Loucy (cell line): ENCODE measurements around the gene EPHB1.

Source experiments
- H2AFZ ChIP-seq: fragments of 200-600 bp; sonication (generic); 2 replicates; pipeline ENCODE4 v1.6.0; 2016; ENCODE audit warnings: antibody characterized with exemption, mild to moderate bottlenecking, low read length, moderate library complexity
- H3F3A ChIP-seq: fragments of 200-600 bp; 2 replicates; pipeline ENCODE4 v1.6.0; 2016; ENCODE audit warnings: antibody characterized with exemption, low read depth, mild to moderate bottlenecking
- H3K27me3 ChIP-seq: fragments of 200-600 bp; sonication (generic); 2 replicates; pipeline ENCODE4 v1.6.1; 2014; ENCODE audit warnings: low read length, mild to moderate bottlenecking; ENCODE audit not compliant: insufficient read depth, poor library complexity, severe bottlenecking
- H3K36me3 ChIP-seq: fragments of 200-600 bp; sonication (generic); 2 replicates; pipeline ENCODE4 v1.6.1; 2016; ENCODE audit warnings: low read length; ENCODE audit not compliant: insufficient read depth
- H3K4me1 ChIP-seq: fragments of 200-600 bp; sonication (generic); 2 replicates; pipeline ENCODE4 v1.5.1; 2014; ENCODE audit warnings: low read length, mild to moderate bottlenecking; ENCODE audit not compliant: insufficient read depth, poor library complexity, severe bottlenecking
- H3K4me2 ChIP-seq: fragments of 200-600 bp; sonication (generic); 2 replicates; pipeline ENCODE4 v1.6.0; 2014; ENCODE audit warnings: antibody characterized with exemption, low read length, low read depth, mild to moderate bottlenecking; ENCODE audit not compliant: poor library complexity, severe bottlenecking
- H3K4me3 ChIP-seq: fragments of 200-600 bp; sonication (generic); 2 replicates; pipeline ENCODE4 v1.5.1; 2014; ENCODE audit warnings: low read length, mild to moderate bottlenecking, mixed read lengths; ENCODE audit not compliant: poor library complexity, severe bottlenecking
- H3K79me2 ChIP-seq: fragments of 200-600 bp; sonication (generic); 2 replicates; pipeline ENCODE4 v1.6.1; 2014; ENCODE audit warnings: low read length; ENCODE audit not compliant: insufficient read depth
- H3K9ac ChIP-seq: fragments of 200-600 bp; sonication (generic); 2 replicates; pipeline ENCODE4 v1.6.0; 2014; ENCODE audit warnings: mild to moderate bottlenecking, low read depth, low read length, moderate library complexity; ENCODE audit not compliant: poor library complexity, severe bottlenecking
- H3K9me2 ChIP-seq: fragments of 200-600 bp; sonication (generic); replicated peaks from 2 replicates; pipeline ENCODE4 v1.6.1; 2016; ENCODE audit warnings: low read depth, low read length, mixed read lengths
- H3K9me3 ChIP-seq: fragments of 200-600 bp; sonication (generic); 2 replicates; pipeline ENCODE4 v1.6.1; 2014; ENCODE audit warnings: mild to moderate bottlenecking, antibody characterized with exemption, low read length, low read depth; ENCODE audit not compliant: insufficient read depth
- H4K20me1 ChIP-seq: fragments of 200-600 bp; sonication (generic); 2 replicates; pipeline ENCODE4 v1.6.0; 2014; ENCODE audit warnings: antibody characterized with exemption, low read length, mild to moderate bottlenecking; ENCODE audit not compliant: insufficient read depth, poor library complexity, severe bottlenecking
- CTCF ChIP-seq: fragments of 200-600 bp; sonication (generic); conservative IDR thresholded peaks from 2 replicates; pipeline ENCODE4 v1.5.1; 2014; ENCODE audit warnings: mild to moderate bottlenecking, antibody characterized with exemption, low read length
- EZH2phosphoT487 ChIP-seq: fragments of 200-600 bp; IDR thresholded peaks from 2 replicates; pipeline ENCODE4 v1.6.1; 2018; ENCODE audit warnings: antibody characterized with exemption, mild to moderate bottlenecking, moderate library complexity, borderline replicate concordance

EPHB1 gene

GRCh38 chr3:134985864-134986715, 191.0 kb downstream of the EPHB1 start:
- Histone ChIP-seq H3K4me1 (no peaks in the 10 kb centered on the region), H3K27me3 (no peaks in the 10 kb centered on the region), H3K4me2 (no peak overlapping the region), H3K9me3 (no peaks in the 10 kb centered on the region), H3K9me2 (no peaks in the 10 kb centered on the region), H2AFZ (no peak overlapping the region), H3K36me3 (no peaks in the 10 kb centered on the region), H3K79me2 (no peaks in the 10 kb centered on the region), H4K20me1 (no peaks in the 10 kb centered on the region), H3F3A (no peaks in the 10 kb centered on the region), H3K9ac (no peak overlapping the region), H3K4me3 (no peak overlapping the region)
- TF ChIP-seq EZH2phosphoT487 (no peak), CTCF (no peak)

DNA sequence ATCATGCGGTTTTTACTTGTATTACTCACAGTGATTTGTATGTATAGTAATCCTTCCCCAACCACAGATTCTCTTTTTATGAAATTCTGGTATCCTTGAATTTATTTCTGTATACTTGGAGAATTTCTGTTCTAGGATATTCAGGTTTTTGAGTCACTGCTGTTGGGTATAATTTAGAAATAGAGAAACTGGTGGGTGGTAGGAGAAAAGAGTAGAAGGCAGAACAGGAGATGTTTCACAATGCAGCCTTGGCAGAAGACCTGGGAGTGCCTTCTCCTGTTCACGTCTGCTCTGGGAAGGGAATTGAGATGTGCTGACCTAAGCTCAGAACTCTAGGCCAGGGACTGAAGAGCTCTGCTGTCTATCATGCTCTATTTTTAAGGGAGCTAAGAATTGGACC, 193.6 kb downstream of the EPHB1 start:
- H3K4me1 ChIP-seq: no peaks in the 10 kb centered on the region
- no peaks in the 10 kb centered on the region for H3F3A ChIP-seq
- no peak for TF ChIP-seq CTCF
- no peak for TF ChIP-seq EZH2phosphoT487
- no peaks in the 10 kb centered on the region for H4K20me1 ChIP-seq
- no peak overlapping the region for H3K4me2 ChIP-seq
- H3K27me3 ChIP-seq: no peaks in the 10 kb centered on the region
- H3K9ac ChIP-seq: no peak overlapping the region
- no peak overlapping the region for H2AFZ ChIP-seq
- no peaks in the 10 kb centered on the region for H3K9me2 ChIP-seq
- H3K79me2 ChIP-seq: no peaks in the 10 kb centered on the region
- no peak overlapping the region for H3K4me3 ChIP-seq
- H3K36me3 ChIP-seq: no peaks in the 10 kb centered on the region
- H3K9me3 ChIP-seq: no peaks in the 10 kb centered on the region

- Histone ChIP-seq H3K9me2 (no peaks in the 10 kb centered on the region), H2AFZ (no peak overlapping the region), H3K9me3 (no peaks in the 10 kb centered on the region), H4K20me1 (no peaks in the 10 kb centered on the region), H3K9ac (no peak overlapping the region), H3K27me3 (no peaks in the 10 kb centered on the region), H3K4me2 (no peak overlapping the region), H3K79me2 (no peaks in the 10 kb centered on the region), H3K4me3 (no peak overlapping the region), H3F3A (no peaks in the 10 kb centered on the region), H3K36me3 (no peaks in the 10 kb centered on the region), H3K4me1 (no peaks in the 10 kb centered on the region)
- TF ChIP-seq CTCF: no peak
- TF ChIP-seq EZH2phosphoT487: no peak
These were observed 195.9 kb downstream of the EPHB1 start for GRCh38 chr3:134991003-134991402.
